ENCODE measurements around the gene ERP27.

GRCh38 chr12:14958361-14959125 lies 20.2 kb upstream of the ERP27 start:
- TF ChIP-seq CEBPB (IDR thresholded peaks at IDR 0.05) (no peak), YY1 (IDR thresholded peaks at IDR 0.05; ENCODE audit: low read depth) (no peak), EP300 (IDR thresholded peaks at IDR 0.05; ENCODE audit: borderline replicate concordance) (no peak), TAF1 (IDR thresholded peaks at IDR 0.05; ENCODE audit: low read depth) (no peak), RAD21 (IDR thresholded peaks at IDR 0.05; ENCODE audit: low read depth) (no peak), ZBTB7A (IDR thresholded peaks at IDR 0.05; ENCODE audit: low read depth) (no peak), FOXM1 (IDR thresholded peaks at IDR 0.05; ENCODE audit: borderline replicate concordance, low read depth) (no peak), TCF12 (IDR thresholded peaks at IDR 0.05; ENCODE audit: low read depth) (no peak)
- TF ChIP-seq, protein P1, sequence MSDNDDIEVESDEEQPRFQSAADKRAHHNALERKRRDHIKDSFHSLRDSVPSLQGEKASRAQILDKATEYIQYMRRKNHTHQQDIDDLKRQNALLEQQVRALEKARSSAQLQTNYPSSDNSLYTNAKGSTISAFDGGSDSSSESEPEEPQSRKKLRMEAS (IDR thresholded peaks at IDR 0.05) = no peak
- TF ChIP-seq, protein P2, sequence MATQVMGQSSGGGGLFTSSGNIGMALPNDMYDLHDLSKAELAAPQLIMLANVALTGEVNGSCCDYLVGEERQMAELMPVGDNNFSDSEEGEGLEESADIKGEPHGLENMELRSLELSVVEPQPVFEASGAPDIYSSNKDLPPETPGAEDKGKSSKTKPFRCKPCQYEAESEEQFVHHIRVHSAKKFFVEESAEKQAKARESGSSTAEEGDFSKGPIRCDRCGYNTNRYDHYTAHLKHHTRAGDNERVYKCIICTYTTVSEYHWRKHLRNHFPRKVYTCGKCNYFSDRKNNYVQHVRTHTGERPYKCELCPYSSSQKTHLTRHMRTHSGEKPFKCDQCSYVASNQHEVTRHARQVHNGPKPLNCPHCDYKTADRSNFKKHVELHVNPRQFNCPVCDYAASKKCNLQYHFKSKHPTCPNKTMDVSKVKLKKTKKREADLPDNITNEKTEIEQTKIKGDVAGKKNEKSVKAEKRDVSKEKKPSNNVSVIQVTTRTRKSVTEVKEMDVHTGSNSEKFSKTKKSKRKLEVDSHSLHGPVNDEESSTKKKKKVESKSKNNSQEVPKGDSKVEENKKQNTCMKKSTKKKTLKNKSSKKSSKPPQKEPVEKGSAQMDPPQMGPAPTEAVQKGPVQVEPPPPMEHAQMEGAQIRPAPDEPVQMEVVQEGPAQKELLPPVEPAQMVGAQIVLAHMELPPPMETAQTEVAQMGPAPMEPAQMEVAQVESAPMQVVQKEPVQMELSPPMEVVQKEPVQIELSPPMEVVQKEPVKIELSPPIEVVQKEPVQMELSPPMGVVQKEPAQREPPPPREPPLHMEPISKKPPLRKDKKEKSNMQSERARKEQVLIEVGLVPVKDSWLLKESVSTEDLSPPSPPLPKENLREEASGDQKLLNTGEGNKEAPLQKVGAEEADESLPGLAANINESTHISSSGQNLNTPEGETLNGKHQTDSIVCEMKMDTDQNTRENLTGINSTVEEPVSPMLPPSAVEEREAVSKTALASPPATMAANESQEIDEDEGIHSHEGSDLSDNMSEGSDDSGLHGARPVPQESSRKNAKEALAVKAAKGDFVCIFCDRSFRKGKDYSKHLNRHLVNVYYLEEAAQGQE (IDR thresholded peaks at IDR 0.05; ENCODE audit: low read depth) = no peak

Measured in Ishikawa (cell line).